H9 (cell line): ENCODE measurements around the gene AANAT. TPM values are rescaled to one million over a fixed set of nuclear protein-coding genes. Genes with fewer than 3 reads are reported as not detected.

ENCODE experiments used
- DNase-seq: peaks from one replicate; pipeline ENCODE4 v3.0.0-alpha.2; 2017
- H2AFZ ChIP-seq: one replicate; pipeline ENCODE4 v1.6.1; 2013; ENCODE audit warnings: mild to moderate bottlenecking, low read length, control low read depth, moderate library complexity
- H2AK5ac ChIP-seq: 2 replicates; pipeline ENCODE4 v1.6.1; 2013; ENCODE audit warnings: low read length, control low read depth, mixed read lengths; ENCODE audit not compliant: insufficient read length
- H2BK120ac ChIP-seq: one replicate; pipeline ENCODE4 v1.6.1; 2013; ENCODE audit warnings: low read depth, mild to moderate bottlenecking, low read length, control low read depth, inconsistent platforms; ENCODE audit not compliant: poor library complexity, severe bottlenecking
- H2BK12ac ChIP-seq: 2 replicates; pipeline ENCODE4 v1.6.1; 2013; ENCODE audit warnings: low read length, control low read depth, mixed read lengths, low read depth; ENCODE audit not compliant: insufficient read length
- H2BK15ac ChIP-seq: 2 replicates; pipeline ENCODE4 v1.6.1; 2013; ENCODE audit warnings: low read depth, low read length, control low read depth
- H2BK20ac ChIP-seq: one replicate; pipeline ENCODE4 v1.6.1; 2013; ENCODE audit warnings: low read depth, mild to moderate bottlenecking, low read length, control low read depth, inconsistent platforms; ENCODE audit not compliant: poor library complexity, severe bottlenecking
- H2BK5ac ChIP-seq: 2 replicates; pipeline ENCODE4 v1.6.1; 2013; ENCODE audit warnings: low read length, control low read depth, mixed read lengths; ENCODE audit not compliant: insufficient read length
- H3K14ac ChIP-seq: 2 replicates; pipeline ENCODE4 v1.6.1; 2013; ENCODE audit warnings: low read length, control low read depth; ENCODE audit not compliant: insufficient read depth
- H3K18ac ChIP-seq: 2 replicates; pipeline ENCODE4 v1.6.1; 2013; ENCODE audit warnings: low read depth, mild to moderate bottlenecking, mixed read lengths, low read length, control low read depth; ENCODE audit not compliant: insufficient read length
- H3K23ac ChIP-seq: 2 replicates; pipeline ENCODE4 v1.6.1; 2013; ENCODE audit warnings: low read length, control low read depth, mixed read lengths, low read depth; ENCODE audit not compliant: insufficient read length
- H3K23me2 ChIP-seq: 2 replicates; pipeline ENCODE4 v1.6.1; 2013; ENCODE audit warnings: low read depth, mild to moderate bottlenecking, mixed read lengths, low read length, control low read depth; ENCODE audit not compliant: insufficient read length, poor library complexity, severe bottlenecking
- H3K27ac ChIP-seq: 2 replicates; pipeline ENCODE4 v1.5.1; 2013; ENCODE audit warnings: low read length, control low read depth, mixed read lengths, low read depth; ENCODE audit not compliant: insufficient read length
- H3K27me3 ChIP-seq: 2 replicates; pipeline ENCODE4 v1.6.1; 2013; ENCODE audit warnings: low read length, control low read depth, inconsistent platforms; ENCODE audit not compliant: insufficient read depth
- H3K4ac ChIP-seq: 2 replicates; pipeline ENCODE4 v1.6.1; 2013; ENCODE audit warnings: low read depth, mild to moderate bottlenecking, control low read depth, inconsistent platforms, low read length, moderate library complexity
- H3K4me1 ChIP-seq: 2 replicates; pipeline ENCODE4 v1.6.1; 2013; ENCODE audit warnings: low read length, control low read depth, inconsistent platforms; ENCODE audit not compliant: insufficient read depth
- H3K4me2 ChIP-seq: 2 replicates; pipeline ENCODE4 v1.6.1; 2013; ENCODE audit warnings: low read length, control low read depth, mixed read lengths; ENCODE audit not compliant: insufficient read length, insufficient read depth
- H3K56ac ChIP-seq: 2 replicates; pipeline ENCODE4 v1.6.1; 2013; ENCODE audit warnings: low read depth, mild to moderate bottlenecking, mixed read lengths, low read length, control low read depth; ENCODE audit not compliant: insufficient read length
- H3K79me1 ChIP-seq: 2 replicates; pipeline ENCODE4 v1.6.1; 2013; ENCODE audit warnings: low read depth, mild to moderate bottlenecking, moderate library complexity, low read length, control low read depth, inconsistent platforms; ENCODE audit not compliant: insufficient read depth, poor library complexity, severe bottlenecking
- H3K79me2 ChIP-seq: 2 replicates; pipeline ENCODE4 v1.6.1; 2013; ENCODE audit warnings: low read length, control low read depth, inconsistent platforms; ENCODE audit not compliant: insufficient read depth
- H3K9ac ChIP-seq: 2 replicates; pipeline ENCODE4 v1.6.1; 2013; ENCODE audit warnings: low read length, control low read depth, mixed read lengths; ENCODE audit not compliant: insufficient read length; ENCODE audit errors: extremely low read depth
- H3K9me3 ChIP-seq: one replicate; pipeline ENCODE4 v1.6.1; 2013; ENCODE audit warnings: low read depth, low read length, inconsistent platforms; ENCODE audit not compliant: control insufficient read depth
- H3T11ph ChIP-seq: one replicate; pipeline ENCODE4 v1.6.1; 2013; ENCODE audit warnings: mild to moderate bottlenecking, low read length, control low read depth, inconsistent platforms
- H4K20me1 ChIP-seq: one replicate; pipeline ENCODE4 v1.6.1; 2013; ENCODE audit not compliant: control insufficient read depth, insufficient read length, insufficient read depth
- H4K5ac ChIP-seq: 2 replicates; pipeline ENCODE4 v1.6.1; 2013; ENCODE audit warnings: low read depth, mild to moderate bottlenecking, mixed read lengths, low read length, control low read depth; ENCODE audit not compliant: insufficient read length
- H4K8ac ChIP-seq: replicated peaks from 2 replicates; pipeline ENCODE4 v1.6.1; 2013; ENCODE audit warnings: low read length, control low read depth, mixed read lengths, low read depth; ENCODE audit not compliant: insufficient read length
- H4K91ac ChIP-seq: 2 replicates; pipeline ENCODE4 v1.6.1; 2013; ENCODE audit warnings: low read depth, mild to moderate bottlenecking, moderate library complexity, mixed read lengths, low read length, control low read depth; ENCODE audit not compliant: insufficient read length
- H3K27ac Mint-ChIP-seq, 3 experiments: 2 replicates in 2 of 3; 3 replicates in 1 of 3; pipeline ENCODE4 v1.8.0; 2020 to 2021; ENCODE audit warnings: mixed read lengths in 3 of 3, mild to moderate bottlenecking in 1 of 3, moderate library complexity in 1 of 3
- H3K27me3 Mint-ChIP-seq: 2 replicates; pipeline ENCODE4 v1.8.0; 2021; ENCODE audit warnings: low read depth, mild to moderate bottlenecking, moderate library complexity, mixed read lengths
- H3K36me3 Mint-ChIP-seq, 3 experiments: 2 replicates in 2 of 3; 3 replicates in 1 of 3; pipeline ENCODE4 v1.8.0; 2020 to 2021; ENCODE audit warnings: low read depth in 3 of 3, mixed read lengths in 3 of 3; ENCODE audit not compliant: insufficient read depth in 1 of 3
- H3K4me1 Mint-ChIP-seq, 2 experiments: 2 replicates each; pipeline ENCODE4 v1.8.0; 2020; ENCODE audit warnings: mixed read lengths in 2 of 2
- H3K4me3 Mint-ChIP-seq, 2 experiments: 2 replicates in 1 of 2; 3 replicates in 1 of 2; pipeline ENCODE4 v1.8.0; 2020 to 2021; ENCODE audit warnings: mild to moderate bottlenecking in 2 of 2, mixed read lengths in 2 of 2, moderate library complexity in 1 of 2
- H3K9me3 Mint-ChIP-seq, 2 experiments: 2 replicates in 1 of 2; 3 replicates in 1 of 2; pipeline ENCODE4 v1.8.0; 2020; ENCODE audit warnings: mild to moderate bottlenecking in 2 of 2, mixed read lengths in 2 of 2, moderate library complexity in 1 of 2
- WGBS: extraction: QIAGEN DNeasy Blood & Tissue Kit; methylation state at CpG from one replicate; pipeline ENCODE4 v1.1.7; 2013; ENCODE audit warnings: missing lambda C conversion rate, low lambda C conversion rate, mixed read lengths; ENCODE audit not compliant: insufficient read length; ENCODE audit errors: extremely low coverage; 5-methylcytosine and 5-hydroxymethylcytosine counted together
- total RNA-seq: library from RNA; stranded (reverse); gene quantifications from 2 replicates; pipeline ENCODE4 v1.2.1, GENCODE V29; 2021
- TF ChIP-seq, protein P1 (sequence below): fragments of 200-600 bp; sonication (generic); conservative IDR thresholded peaks from 3 replicates; pipeline ENCODE4 v1.8.0; 2021; ENCODE audit warnings: antibody characterized with exemption, mild to moderate bottlenecking

The AANAT gene
- total RNA-seq, 1 experiment from 2014 or later, result 0.55 TPM

DNA sequence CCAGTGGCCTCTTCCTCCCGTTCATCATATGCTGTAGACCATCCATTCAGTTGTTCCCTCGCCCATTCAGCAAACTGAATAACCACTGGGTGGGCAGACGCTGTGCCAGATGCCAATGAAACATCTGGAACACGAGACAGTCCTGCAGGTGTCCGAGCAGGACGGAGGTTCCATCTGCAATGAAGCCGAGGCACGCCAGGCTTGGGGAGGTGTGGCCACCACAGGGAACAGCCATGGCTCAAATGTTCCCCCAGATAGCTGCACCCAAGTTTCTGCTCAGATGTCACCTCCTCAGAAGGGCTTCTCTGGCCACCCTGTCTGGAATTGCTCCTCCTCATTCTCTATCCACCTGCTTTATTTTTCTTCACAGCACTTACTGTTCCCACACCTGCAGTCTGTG, 45.0 kb upstream of the AANAT start:
- Mint-ChIP-seq H3K36me3 (peaks cover 3 to 23% (median 13%) of the 10 kb centered on the region in 3 experiments; a peak in 6 of 7 replicates), H3K4me1 (peaks cover 19 to 24% of the 10 kb centered on the region in 2 experiments)
- WGBS, result no CpG with 5 or more reads among the region's 8 CpGs

More for the DNA sequence above, 45.0 kb upstream of the AANAT start:
- no peak for DNase-seq
- Histone ChIP-seq H3K4me1 (peaks cover 3% of the 10 kb centered on the region; the same call in 1 of the 2 replicates), H2BK20ac (no peak overlapping the region), H3K9ac (no peak overlapping the region), H3K18ac (no peak overlapping the region), H4K5ac (no peak overlapping the region), H3K9me3 (no peaks in the 10 kb centered on the region), H3K79me2 (peaks cover 18% of the 10 kb centered on the region), H4K91ac (no peak overlapping the region), H4K8ac (no peak overlapping the region), H4K20me1 (no peaks in the 10 kb centered on the region), H3K27ac (no peak overlapping the region), H3K4ac (no peak overlapping the region), H2BK120ac (no peak overlapping the region), H2BK12ac (no peak overlapping the region), H3K56ac (no peak overlapping the region), H2AK5ac (no peak overlapping the region), H3K23ac (no peak overlapping the region), H3K23me2 (no peaks in the 10 kb centered on the region), H3K27me3 (no peaks in the 10 kb centered on the region), H2BK5ac (no peak overlapping the region), H3K4me2 (no peak overlapping the region), H2AFZ (no peak overlapping the region), H3K14ac (no peak overlapping the region), H2BK15ac (no peak overlapping the region), H3K79me1 (peaks cover 4% of the 10 kb centered on the region), H3T11ph (no peak overlapping the region)
- H3K27me3 Mint-ChIP-seq, result no peaks in the 10 kb centered on the region
- no peak overlapping the region; a peak in 1 of 5 replicates for H3K4me3 Mint-ChIP-seq
- peak overlapping the region in 2 of 3 experiments; percentile 49 to 78; a peak in 1 of 7 replicates for H3K27ac Mint-ChIP-seq
- H3K9me3 Mint-ChIP-seq, result peaks cover 0 to 3% of the 10 kb centered on the region in 2 experiments; a peak in 1 of 5 replicates
- TF ChIP-seq, protein P1, sequence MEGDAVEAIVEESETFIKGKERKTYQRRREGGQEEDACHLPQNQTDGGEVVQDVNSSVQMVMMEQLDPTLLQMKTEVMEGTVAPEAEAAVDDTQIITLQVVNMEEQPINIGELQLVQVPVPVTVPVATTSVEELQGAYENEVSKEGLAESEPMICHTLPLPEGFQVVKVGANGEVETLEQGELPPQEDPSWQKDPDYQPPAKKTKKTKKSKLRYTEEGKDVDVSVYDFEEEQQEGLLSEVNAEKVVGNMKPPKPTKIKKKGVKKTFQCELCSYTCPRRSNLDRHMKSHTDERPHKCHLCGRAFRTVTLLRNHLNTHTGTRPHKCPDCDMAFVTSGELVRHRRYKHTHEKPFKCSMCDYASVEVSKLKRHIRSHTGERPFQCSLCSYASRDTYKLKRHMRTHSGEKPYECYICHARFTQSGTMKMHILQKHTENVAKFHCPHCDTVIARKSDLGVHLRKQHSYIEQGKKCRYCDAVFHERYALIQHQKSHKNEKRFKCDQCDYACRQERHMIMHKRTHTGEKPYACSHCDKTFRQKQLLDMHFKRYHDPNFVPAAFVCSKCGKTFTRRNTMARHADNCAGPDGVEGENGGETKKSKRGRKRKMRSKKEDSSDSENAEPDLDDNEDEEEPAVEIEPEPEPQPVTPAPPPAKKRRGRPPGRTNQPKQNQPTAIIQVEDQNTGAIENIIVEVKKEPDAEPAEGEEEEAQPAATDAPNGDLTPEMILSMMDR, result no peak
